ENCODE results near the gene HPCA.

HPCA gene

DNA sequence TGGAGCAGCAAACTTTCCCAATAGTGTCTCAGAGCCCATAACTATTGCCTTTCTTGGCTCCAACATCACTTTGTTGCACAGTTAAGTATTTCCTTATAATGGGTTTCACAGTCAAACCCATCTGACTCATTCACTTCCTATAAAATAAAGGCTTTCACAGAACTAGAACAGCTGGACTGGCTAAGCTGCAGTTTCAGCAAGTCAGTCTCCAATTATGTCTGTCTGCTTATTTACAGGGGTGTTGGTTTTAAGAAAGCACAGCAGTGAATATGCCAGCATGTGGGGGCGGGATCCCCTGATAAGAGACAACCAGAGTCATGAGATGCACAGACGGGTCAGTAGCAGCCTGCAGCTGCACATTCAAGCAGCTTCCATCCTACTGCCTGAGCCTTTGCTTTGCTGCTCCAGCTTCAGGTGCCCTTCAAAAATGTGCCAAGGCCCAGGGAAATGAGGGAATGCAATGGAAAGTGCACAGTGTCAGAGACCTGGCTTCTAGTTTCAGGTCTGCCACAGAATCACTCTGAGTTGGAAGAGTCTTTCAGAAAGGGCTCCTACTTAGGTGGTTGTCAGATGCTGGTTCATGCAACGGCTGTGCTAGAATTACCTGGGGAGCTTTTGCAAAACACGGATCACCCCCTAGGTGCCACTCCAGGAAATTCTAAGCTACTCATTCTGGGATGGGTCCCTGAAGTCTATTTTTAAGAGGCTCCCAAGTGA lies 53.5 kb downstream of the HPCA start:
- no peak for DNase-seq

DNA sequence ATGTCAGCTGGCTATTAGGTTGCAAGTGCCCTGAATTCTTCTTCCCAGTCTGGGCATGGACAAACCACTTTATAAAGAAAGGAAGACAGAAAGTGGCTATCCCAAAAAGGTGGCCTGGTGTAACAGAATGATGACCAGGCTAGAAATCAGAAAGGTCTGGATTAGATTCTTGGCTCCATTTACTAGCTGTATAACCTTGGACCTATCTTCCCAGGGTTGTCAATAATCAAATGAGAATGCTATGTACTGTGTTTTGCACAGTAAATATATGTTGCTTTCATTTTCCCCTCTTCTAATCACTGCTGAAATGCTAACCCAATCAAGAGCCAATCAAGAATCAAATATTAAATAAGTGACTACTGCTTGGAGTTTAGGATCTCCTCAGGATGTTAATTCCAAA lies 57.9 kb downstream of the HPCA start:
- no peak for DNase-seq

Measured in GDM1 (cell line).